GM12873 (cell line): ENCODE measurements around the gene MAP6.

ENCODE experiments used
- TF ChIP-seq, protein P1 (sequence below): IDR thresholded peaks from 2 replicates; pipeline ENCODE4 v1.5.1; 2012; ENCODE audit warnings: low read depth, mild to moderate bottlenecking, moderate library complexity, low read length, control low read depth; ENCODE audit not compliant: insufficient read depth; ENCODE audit errors: missing control alignments

MAP6 gene

DNA sequence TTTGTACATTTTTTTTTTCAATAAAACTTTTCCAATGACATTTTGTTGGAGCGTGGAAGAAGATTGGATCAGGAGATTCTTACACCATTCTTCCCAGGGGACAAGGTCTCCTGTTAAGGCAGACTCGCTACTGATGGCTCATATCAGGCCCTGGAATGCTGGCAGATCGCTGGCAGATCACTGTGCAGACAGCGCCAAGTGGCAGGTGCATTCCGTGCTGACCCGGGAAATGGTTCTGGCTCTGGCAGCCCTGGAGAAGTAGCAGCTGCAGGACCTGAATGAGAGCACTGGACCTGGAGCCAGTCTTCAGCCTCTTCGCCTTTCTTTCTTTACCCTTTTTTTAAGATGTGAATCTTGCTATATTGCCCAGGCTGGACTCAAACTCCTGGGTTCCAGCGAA is 96.1 kb downstream of the MAP6 start:
- TF ChIP-seq, protein P1, sequence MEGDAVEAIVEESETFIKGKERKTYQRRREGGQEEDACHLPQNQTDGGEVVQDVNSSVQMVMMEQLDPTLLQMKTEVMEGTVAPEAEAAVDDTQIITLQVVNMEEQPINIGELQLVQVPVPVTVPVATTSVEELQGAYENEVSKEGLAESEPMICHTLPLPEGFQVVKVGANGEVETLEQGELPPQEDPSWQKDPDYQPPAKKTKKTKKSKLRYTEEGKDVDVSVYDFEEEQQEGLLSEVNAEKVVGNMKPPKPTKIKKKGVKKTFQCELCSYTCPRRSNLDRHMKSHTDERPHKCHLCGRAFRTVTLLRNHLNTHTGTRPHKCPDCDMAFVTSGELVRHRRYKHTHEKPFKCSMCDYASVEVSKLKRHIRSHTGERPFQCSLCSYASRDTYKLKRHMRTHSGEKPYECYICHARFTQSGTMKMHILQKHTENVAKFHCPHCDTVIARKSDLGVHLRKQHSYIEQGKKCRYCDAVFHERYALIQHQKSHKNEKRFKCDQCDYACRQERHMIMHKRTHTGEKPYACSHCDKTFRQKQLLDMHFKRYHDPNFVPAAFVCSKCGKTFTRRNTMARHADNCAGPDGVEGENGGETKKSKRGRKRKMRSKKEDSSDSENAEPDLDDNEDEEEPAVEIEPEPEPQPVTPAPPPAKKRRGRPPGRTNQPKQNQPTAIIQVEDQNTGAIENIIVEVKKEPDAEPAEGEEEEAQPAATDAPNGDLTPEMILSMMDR, result no peak

GRCh38 chr11:75571625-75572024 is 97.2 kb downstream of the MAP6 start:
- TF ChIP-seq, protein P1, result no peak

DNA sequence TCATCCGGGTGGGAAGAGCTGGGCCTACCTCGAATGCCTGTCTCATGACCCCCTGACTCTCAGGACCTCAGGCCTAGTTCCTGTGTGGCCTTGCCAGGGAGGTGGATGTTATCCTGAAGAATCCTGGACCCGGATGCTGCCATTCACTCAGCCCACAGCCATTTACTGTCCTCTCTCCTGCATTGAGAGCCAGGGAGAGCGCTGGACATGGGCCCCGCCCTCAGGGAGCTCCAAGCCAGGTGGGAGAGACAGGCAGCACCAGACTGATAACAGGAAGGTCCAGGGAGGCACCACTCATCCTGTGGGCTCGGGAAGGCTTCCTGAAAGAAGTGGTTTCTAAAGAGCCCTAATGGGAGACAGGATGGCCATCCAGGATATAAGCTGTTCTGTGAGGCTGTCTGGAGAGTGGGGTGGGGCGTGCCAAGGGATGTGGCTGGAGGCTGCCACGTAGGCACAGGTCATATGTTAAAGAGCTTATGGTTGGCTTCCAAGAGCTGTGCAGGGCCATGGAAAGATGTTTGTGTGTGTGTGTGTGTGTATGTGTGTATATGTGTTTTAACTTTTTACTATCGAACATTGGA is 98.2 kb downstream of the MAP6 start:
- TF ChIP-seq, protein P1, result no peak

- TF ChIP-seq, protein P1, result no peak
These were observed 100.1 kb downstream of the MAP6 start for GRCh38 chr11:75568616-75569219.

- TF ChIP-seq, protein P1, result no peak
These were observed 100.9 kb downstream of the MAP6 start for GRCh38 chr11:75567971-75568370.

- TF ChIP-seq, protein P1, result no peak
These were observed 102.0 kb downstream of the MAP6 start for GRCh38 chr11:75566763-75567279.

- TF ChIP-seq, protein P1, result no peak
These were observed 102.7 kb downstream of the MAP6 start for GRCh38 chr11:75565916-75566762.
